ENCODE data around the gene PTGIS.
A peak's percentile ranks its signal among the peaks of the same experiment; 100 is the strongest.
"Not testable (repeated sequence)": the region's sequence is repeated elsewhere in the genome, so short reads cannot be mapped to it uniquely, and the experiment has no call there.

Gene PTGIS

GRCh38 chr20:49567421-49568277 is at the start of gene PTGIS:
PTGIS (minus strand) TSS chr20:49568137; CDS start chr20:49568116, 21 bp downstream.
- DNase-seq = no peak

DNA sequence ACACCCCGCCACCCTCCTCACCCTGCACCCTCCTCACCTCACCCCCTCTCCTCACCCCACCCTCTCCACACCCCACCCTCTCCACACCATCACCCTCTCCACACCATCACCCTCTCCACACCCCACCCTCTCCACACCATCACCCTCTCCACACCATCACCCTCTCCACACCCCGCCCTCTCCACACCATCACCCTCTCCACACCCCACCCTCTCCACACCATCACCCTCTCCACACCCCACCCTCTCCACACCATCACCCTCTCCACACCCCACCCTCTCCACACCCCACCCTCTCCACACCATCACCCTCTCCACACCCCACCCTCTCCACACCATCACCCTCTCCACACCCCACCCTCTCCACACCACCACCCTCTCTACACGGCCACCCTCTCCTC is 49.5 kb upstream of the PTGIS start:
- not testable (repeated sequence) for DNase-seq

GRCh38 chr20:49616154-49617007 is 48.4 kb upstream of the PTGIS start:
- DNase-seq = no peak

GRCh38 chr20:49615401-49616153 is 47.6 kb upstream of the PTGIS start:
- no peak for DNase-seq

GRCh38 chr20:49615051-49615400 is 47.1 kb upstream of the PTGIS start:
- not testable (repeated sequence) for DNase-seq

DNA sequence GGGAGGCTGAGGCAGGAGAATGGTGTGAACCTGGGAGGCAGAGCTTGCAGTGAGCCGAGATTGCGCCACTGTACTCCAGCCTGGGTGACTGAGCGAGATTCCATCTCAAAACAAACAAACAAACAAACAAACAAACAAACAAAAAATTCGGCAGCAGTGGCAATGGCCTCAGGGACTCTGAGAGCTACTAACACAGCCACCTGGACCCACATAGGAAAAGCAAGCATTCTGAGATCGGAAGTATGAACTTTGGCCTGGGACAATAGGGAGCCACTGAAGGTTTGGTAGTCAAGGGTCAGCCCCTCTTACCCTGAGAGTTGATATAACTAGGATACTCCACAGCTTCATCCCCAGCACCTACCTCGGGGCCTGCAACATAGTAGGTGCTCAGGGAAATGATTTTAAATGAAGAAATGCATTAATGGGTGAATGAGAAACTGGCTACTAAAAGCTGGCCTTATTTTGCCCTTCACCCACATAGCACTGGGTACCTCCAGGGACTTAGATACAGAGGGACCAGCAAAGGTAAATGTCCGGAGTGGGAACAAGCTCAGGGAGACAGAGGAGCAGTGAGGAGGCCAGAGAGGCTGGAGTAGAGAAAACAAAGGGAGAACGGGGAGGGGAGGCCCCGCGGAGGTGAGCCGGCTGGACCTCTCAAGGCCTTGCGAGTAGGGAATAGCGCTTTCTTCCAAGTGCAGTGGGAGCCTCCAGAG is 46.6 kb upstream of the PTGIS start:
- DNase-seq = no peak

- no peak for DNase-seq
These were observed 44.3 kb upstream of the PTGIS start for GRCh38 chr20:49612127-49612738.

DNA sequence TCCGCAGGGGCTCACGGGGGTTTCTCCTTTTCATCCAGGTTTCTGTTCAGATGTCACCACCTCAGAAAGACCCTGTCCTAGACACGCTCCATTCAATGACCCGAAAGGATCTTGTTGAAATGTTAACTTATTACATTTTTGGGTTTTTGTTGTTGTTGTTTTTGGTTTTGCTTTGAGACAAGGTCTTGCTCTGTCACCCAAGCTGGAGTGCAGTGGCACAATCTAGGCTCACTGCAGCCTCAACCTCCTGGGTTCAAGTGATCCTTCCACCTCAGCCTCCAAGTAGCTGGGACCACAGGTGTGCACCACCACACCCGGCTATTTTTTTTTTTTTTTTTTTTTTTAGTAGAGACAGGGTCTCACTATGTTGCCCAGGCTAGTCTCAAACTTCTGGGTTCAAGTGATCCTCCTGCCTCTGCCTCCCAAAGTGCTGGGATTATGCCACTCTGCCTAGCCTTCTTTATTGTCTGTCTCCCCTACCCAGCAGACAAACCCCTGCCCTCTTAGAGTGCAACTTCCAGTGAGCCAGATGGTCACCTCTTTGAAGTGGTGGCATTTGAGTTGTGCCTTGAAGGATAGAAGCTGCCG is 43.7 kb upstream of the PTGIS start:
- not testable (repeated sequence) for DNase-seq

- peak; percentile 54 for DNase-seq
These were observed 43.0 kb upstream of the PTGIS start for GRCh38 chr20:49610691-49611538.

DNA sequence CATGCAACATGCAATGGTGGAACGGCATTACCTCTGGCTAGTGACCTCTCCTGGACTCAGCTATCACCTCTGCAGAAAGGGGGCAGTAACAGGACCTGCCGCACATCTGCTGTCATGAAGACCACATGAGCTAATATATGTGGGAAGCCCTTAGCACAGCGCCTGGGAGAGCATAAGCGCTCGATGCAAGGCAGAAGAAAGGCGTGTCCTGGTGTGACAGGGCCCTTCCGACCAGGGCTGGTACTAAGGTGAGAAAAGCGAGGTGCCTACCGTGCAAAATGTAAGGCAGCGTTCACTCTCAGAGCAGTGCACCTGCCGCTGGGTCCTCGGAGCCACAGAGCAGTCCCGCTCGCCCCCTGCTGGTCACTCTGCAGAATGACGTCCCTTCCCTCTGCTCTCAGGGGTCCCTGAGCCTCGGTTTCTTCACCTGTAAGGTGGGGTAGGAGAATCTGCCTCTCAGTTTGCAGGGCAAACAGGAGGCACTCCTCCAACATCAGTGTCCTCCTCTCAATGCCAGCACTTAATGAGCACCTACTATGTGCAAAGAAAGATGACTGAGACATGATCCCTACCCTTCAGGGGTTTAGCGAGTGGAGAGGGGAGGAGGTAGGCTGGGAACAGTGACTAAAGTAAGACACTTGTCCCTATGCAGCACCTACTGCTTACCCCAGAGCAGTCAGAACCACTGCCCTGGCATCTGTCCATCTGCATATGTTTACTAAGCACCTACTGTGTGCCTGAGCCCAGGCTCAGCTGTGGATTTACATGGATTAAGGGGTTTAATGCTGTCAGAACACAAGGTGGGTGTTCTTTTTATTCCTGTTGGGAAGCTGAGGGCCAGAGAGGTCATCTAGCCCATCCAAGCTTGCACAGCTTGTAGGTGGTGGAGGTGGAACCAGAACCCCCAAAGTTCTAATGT is 41.1 kb upstream of the PTGIS start:
- DNase-seq = no peak

GRCh38 chr20:49607568-49607967 is 39.6 kb upstream of the PTGIS start:
- DNase-seq = no peak

DNA sequence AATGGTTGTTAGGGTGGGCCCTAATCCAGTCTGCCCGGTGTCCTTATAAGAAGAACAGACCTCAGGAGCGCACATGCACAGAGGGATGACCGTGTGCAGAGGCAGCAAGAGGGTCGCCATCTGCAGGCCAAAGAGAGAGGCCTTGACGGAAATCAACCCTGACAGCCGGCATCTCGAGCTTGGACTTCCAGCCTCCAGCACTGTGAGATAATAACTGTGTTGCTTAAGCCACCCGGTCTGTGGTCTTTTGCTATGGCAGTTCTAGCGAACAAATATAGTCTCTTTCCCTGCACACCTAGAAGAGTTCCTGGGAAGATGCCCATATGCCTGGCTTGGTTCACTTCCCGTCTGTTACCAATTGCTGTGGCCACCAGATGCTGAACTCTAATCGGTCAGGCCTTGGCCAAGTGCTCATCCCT is 35.3 kb upstream of the PTGIS start:
- DNase-seq = no peak

- DNase-seq = no peak
These were observed 34.6 kb upstream of the PTGIS start for GRCh38 chr20:49602345-49603208.

DNA sequence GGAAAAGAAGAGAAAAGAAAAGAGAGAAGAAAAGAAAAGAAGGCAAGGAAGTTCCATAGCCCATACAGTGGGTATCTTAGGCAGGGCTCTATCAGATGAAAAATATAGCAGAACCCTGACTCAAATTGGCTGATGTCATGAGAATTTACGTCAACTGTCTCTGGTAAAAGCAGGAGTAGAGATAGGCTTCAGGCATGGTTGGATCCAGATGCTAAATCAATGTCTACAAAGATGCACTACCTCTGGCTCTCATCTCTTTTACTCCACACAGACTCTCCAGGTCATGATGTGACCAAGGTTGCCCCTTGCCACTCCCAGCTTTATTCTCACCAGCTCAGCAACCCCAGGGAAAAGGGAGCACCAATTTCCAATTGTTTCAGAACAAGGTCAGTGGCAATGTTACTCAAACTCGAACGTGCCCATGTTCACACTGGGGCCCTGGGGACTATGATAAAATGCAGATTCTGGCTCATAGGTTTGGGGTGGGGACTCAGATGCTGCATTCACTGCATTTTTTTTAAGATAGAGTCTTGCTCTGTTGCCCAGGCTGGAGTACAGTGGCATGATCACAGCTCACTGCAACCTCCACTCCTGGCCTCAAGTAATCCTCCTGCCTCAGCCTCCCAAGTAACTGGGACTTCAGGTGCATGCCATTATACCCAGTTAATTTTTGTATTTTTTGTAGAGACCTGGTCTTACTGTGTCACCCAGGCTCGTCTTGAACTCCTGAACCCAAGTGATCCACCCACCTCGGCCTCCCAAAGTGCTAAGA is 33.4 kb upstream of the PTGIS start:
- DNase-seq = no peak

- no peak for DNase-seq
These were observed 31.8 kb upstream of the PTGIS start for GRCh38 chr20:49599746-49600113.

- no peak for DNase-seq
These were observed 30.0 kb upstream of the PTGIS start for GRCh38 chr20:49597825-49598395.

DNA sequence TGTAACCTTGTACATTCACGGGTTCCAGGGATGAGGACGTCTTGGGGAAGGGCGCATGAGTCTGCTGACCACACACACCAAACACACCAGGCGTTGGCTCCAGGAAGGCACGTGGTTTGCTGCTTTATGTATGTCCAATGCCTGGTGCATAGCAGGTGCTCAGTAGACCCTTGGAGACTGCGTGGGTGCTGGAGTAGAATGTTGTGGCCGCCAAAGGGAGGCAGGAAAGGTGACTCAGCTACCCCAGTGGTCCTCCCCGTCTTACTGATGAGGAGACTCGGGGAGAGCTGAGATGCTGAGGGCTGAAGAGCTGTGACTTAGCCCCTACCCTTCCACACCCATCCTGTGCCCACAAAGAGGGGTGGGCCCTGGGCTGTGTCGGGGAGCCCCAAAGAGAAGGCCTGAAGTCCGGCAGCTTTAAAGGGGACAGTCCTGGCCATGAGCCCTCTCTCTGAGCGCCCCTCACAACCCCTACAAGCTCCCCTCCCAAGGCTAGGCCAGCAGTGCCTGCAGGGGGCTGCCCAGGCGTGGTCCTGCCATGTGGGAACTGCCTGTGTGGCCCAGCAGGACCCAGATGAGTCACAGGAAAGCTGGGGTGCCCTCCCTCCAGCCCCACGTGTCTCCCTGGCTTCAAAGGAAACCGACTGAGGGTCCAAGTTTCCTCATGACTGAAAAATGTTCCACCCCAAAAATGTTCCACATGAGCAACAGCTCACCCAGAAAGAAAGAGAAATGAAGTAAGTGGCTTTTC is 28.0 kb upstream of the PTGIS start:
- DNase-seq = no peak
